Thyroid gland (tissue), 4 donors: ENCODE results near the gene TOM1L1. TPM values are rescaled to one million over a fixed set of nuclear protein-coding genes. Genes with fewer than 3 reads are reported as not detected.

ENCODE experiments used
- DNase-seq, 2 donors: peaks; one replicate each; pipeline ENCODE4 v3.0.0-alpha.2; 2019
- H3K27ac ChIP-seq, 3 donors: fragments of 200-600 bp; sonication (generic); 1 replicate in 2 of 3; 2 replicates in 1 of 3; pipeline ENCODE4 v1.5.1; 2016 to 2019; ENCODE audit warnings: mild to moderate bottlenecking in 1 of 3, moderate library complexity in 1 of 3
- H3K27me3 ChIP-seq: fragments of 200-600 bp; sonication (generic); one replicate; pipeline ENCODE4 v1.5.1; 2019
- H3K36me3 ChIP-seq, 2 donors: fragments of 200-600 bp; sonication (generic); one replicate each; pipeline ENCODE4 v1.5.1; 2016 to 2019
- H3K4me1 ChIP-seq, 2 donors: fragments of 200-600 bp; sonication (generic); one replicate each; pipeline ENCODE4 v1.5.1; 2017 to 2019
- H3K4me3 ChIP-seq, 3 donors: fragments of 200-600 bp; sonication (generic); replicated peaks in 1 of 3; 1 replicate in 2 of 3; 2 replicates in 1 of 3; pipeline ENCODE4 v1.5.1; 2016; ENCODE audit warnings: mild to moderate bottlenecking in 1 of 3
- H3K9me3 ChIP-seq: fragments of 200-600 bp; sonication (generic); one replicate; pipeline ENCODE4 v1.5.1; 2017
- POLR2A ChIP-seq, 2 donors: fragments of 450-650 bp; IDR thresholded peaks; one replicate each; pipeline ENCODE4 v1.6.1; 2017; ENCODE audit warnings: antibody characterized with exemption in 2 of 2, mild to moderate bottlenecking in 2 of 2, moderate library complexity in 1 of 2
- WGBS, 2 donors: methylation state at CpG; one replicate each; pipeline ENCODE4 v1.1.5; 2017; 5-methylcytosine and 5-hydroxymethylcytosine counted together
- intact Hi-C: fragments of 100-400 bp; cut with DNase I; formaldehyde crosslinking; loops from one replicate; pipeline ENCODE4 v1.15.1; 2023
- total RNA-seq, 4 donors: library from RNA; depleted of rRNA; stranded (reverse); fragments of >200 nt; gene quantifications; one replicate each; pipeline ENCODE4 v1.2.3, GENCODE V29; 2016
- TF ChIP-seq, protein P1 (sequence below), 6 experiments: fragments of 200-600 bp in 3 of 6; fragments of 450-650 bp in 3 of 6; sonication (generic) in 3 of 6; IDR thresholded peaks; one replicate each; pipeline ENCODE4 v1.5.1; 2016 to 2019; ENCODE audit warnings: antibody characterized with exemption in 6 of 6, mild to moderate bottlenecking in 2 of 6, inconsistent platforms in 1 of 6, moderate library complexity in 1 of 6

Gene TOM1L1
- total RNA-seq, 4 donors from 2014 or later: 89.6 to 116 (median 109) TPM

DNA sequence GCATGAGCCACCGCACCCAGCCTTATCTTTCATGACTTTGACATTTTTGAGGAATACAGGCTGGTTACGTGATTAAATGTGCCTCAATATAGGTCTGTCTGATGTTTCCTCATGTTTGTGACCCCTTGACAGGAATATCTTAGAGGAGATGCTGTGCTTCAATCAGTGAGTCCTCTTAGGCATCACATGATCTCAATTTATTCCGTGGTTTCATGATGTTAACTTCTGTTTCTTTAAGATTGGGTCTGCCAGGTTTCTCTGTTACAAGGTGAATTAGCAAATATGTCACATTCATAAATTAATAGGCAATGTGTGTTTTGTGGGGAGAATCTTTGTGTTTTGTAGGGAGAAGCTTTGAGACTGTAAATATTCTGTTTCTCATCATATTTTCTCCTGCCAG is 71.2 kb downstream of the TOM1L1 start:
- Histone ChIP-seq H3K9me3 (no peaks in the 10 kb centered on the region), H3K27ac (no peak overlapping the region), H3K4me3 (no peak overlapping the region), H3K4me1 (peaks cover 8 to 15% of the 10 kb centered on the region in 2 donors), H3K36me3 (no peaks in the 10 kb centered on the region), H3K27me3 (no peaks in the 10 kb centered on the region)
- 94 to 98% methylated on average over 3 of the region's 3 CpGs for WGBS, 2 donors
- no peak for TF ChIP-seq POLR2A (IDR thresholded peaks at IDR 0.05)
- TF ChIP-seq, protein P1, sequence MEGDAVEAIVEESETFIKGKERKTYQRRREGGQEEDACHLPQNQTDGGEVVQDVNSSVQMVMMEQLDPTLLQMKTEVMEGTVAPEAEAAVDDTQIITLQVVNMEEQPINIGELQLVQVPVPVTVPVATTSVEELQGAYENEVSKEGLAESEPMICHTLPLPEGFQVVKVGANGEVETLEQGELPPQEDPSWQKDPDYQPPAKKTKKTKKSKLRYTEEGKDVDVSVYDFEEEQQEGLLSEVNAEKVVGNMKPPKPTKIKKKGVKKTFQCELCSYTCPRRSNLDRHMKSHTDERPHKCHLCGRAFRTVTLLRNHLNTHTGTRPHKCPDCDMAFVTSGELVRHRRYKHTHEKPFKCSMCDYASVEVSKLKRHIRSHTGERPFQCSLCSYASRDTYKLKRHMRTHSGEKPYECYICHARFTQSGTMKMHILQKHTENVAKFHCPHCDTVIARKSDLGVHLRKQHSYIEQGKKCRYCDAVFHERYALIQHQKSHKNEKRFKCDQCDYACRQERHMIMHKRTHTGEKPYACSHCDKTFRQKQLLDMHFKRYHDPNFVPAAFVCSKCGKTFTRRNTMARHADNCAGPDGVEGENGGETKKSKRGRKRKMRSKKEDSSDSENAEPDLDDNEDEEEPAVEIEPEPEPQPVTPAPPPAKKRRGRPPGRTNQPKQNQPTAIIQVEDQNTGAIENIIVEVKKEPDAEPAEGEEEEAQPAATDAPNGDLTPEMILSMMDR (IDR thresholded peaks at IDR 0.05): no peak
- intact Hi-C loops: no loop called here
- DNase-seq: no peak

DNA sequence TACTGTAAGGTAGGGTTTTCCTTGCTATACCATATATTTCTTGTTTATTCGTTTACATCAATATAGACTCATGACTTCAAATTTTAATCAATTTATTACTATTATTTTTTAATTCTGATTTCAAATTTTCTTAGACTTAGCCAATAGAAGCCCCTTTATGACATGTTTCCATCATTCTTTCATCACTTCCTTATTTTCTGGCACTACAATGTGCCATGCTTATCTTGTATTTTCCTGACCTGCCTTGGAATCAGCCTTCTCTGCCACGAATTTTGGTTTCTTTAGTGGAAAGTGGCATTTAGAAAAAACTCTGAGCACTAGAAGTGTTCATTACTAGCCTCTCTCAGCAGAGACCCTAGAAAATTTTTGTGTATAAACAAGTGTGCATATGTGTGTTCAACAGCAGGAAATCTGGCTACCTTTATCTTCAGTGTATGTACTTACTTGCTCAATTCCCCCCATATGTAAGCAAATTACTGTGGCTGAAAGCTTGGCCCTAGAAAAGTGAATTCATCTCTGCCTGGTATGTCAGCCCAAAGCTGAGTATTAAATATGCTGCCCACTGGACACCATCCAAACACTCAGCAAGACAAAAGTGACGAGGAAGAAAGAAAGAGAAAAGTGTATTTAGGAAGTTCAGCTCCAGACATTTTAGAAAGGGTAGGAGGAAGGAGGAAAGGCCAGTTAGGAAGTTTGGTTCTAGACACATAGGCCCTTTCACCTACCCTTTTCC is 71.9 kb downstream of the TOM1L1 start:
- DNase-seq: no peak
- Histone ChIP-seq H3K4me3 (no peak overlapping the region), H3K27me3 (no peaks in the 10 kb centered on the region), H3K36me3 (no peaks in the 10 kb centered on the region), H3K27ac (no peak overlapping the region), H3K4me1 (peaks cover 4 to 8% of the 10 kb centered on the region in 2 donors), H3K9me3 (no peaks in the 10 kb centered on the region)
- intact Hi-C loops: no loop called here
- WGBS, 2 donors: 79 to 84% methylated on average over 3 of the region's 3 CpGs
- no peak for TF ChIP-seq POLR2A (IDR thresholded peaks at IDR 0.05)
- TF ChIP-seq, protein P1 (IDR thresholded peaks at IDR 0.05): no peak

DNA sequence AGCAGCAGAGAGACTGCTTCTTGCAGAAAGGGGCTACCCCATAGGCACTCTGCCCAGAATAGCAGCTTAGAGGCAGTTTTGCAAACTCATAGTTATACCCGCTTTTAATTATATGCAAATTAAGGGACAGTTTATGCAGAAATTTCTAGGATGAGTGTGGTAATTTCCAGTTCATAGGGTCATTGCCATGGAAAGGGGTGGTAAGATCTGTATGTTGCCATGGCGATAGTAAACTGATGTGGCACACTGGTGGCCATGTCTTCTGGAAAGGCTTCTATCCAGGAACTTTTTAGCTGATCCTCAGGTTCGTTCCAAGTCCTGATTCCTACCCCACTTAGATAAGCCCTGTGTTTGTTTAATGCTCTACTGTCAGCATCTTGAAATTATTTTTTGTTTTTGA is 74.1 kb downstream of the TOM1L1 start:
- no peak for TF ChIP-seq POLR2A (IDR thresholded peaks at IDR 0.05)
- TF ChIP-seq, protein P1 (IDR thresholded peaks at IDR 0.05): no peak
- Histone ChIP-seq H3K9me3 (no peaks in the 10 kb centered on the region), H3K4me1 (peaks cover under 1 to 3% of the 10 kb centered on the region in 2 donors), H3K27ac (no peak overlapping the region), H3K36me3 (no peaks in the 10 kb centered on the region), H3K4me3 (no peak overlapping the region), H3K27me3 (no peaks in the 10 kb centered on the region)
- DNase-seq: no peak
- WGBS, 2 donors: 88 to 89% methylated on average over 3 of the region's 3 CpGs
- intact Hi-C loops: no loop called here

DNA sequence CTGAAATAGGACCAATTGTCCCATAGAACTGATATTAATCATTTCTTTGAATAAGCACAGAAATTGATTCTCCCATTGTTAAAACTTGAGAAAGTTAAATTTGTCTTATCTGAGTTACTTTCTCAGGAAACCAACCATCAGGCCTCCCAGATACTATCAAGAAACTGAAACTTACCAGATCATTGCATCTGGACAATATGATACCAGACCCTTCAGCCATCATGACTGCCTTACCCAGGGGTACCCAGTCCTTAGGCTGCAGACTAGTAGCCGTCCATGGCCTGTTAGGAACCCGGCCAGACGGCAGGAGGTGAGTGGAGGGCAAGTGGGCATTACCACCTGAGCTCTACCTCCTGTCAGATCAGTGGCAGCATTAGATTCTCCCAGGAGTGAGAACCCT is 75.7 kb downstream of the TOM1L1 start:
- Histone ChIP-seq H3K4me3 (no peak overlapping the region), H3K27ac (no peak overlapping the region), H3K27me3 (no peaks in the 10 kb centered on the region), H3K9me3 (no peaks in the 10 kb centered on the region), H3K4me1 (no peaks in the 10 kb centered on the region), H3K36me3 (no peaks in the 10 kb centered on the region)
- TF ChIP-seq, protein P1 (IDR thresholded peaks at IDR 0.05): no peak
- TF ChIP-seq POLR2A (IDR thresholded peaks at IDR 0.05): no peak
- no peak for DNase-seq
- intact Hi-C loops: no loop called here
- WGBS, 2 donors: 90 to 91% methylated on average over 3 of the region's 3 CpGs

DNA sequence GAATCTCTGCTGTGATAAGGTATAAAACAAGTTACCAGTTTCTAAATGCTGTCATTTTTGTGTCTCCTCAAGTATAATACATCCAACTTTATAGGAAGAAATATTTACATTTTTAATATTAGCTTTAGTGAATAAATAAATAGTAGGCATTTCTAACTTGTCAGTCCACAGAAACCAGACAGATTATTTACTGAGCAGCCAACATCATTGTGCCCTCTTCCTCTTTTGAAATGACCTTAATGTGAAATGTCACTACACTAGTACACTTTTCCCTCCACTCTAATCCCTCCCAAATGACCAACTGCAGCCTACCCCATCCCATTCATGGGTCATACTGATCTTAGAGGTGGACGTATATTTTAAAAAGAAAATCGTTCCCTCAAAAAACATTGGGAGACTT is 77.1 kb downstream of the TOM1L1 start:
- H3K4me1 ChIP-seq: no peaks in the 10 kb centered on the region
- intact Hi-C loops: no loop called here
- H3K36me3 ChIP-seq: no peaks in the 10 kb centered on the region
- no peak for DNase-seq
- no peak overlapping the region for H3K4me3 ChIP-seq
- TF ChIP-seq, protein P1 (IDR thresholded peaks at IDR 0.05): no peak
- no peak for TF ChIP-seq POLR2A (IDR thresholded peaks at IDR 0.05)
- H3K9me3 ChIP-seq: no peaks in the 10 kb centered on the region
- no peak overlapping the region for H3K27ac ChIP-seq
- 93 to 96% methylated on average over 2 of the region's 2 CpGs for WGBS, 2 donors
- H3K27me3 ChIP-seq: no peaks in the 10 kb centered on the region
